Kidney epithelial cell (primary cell): Measurements from ENCODE around the gene EPHA10. TPM values are rescaled to one million over a fixed set of nuclear protein-coding genes. Genes with fewer than 3 reads are reported as not detected.

Source experiments
- DNase-seq: peaks from one replicate; pipeline ENCODE4 v3.0.0-alpha.2; 2010; ENCODE audit warnings: low read depth
- H3K27me3 ChIP-seq: 2 replicates; pipeline ENCODE4 v1.6.0; 2011; ENCODE audit warnings: low read length; ENCODE audit not compliant: control insufficient read depth, insufficient read depth
- H3K36me3 ChIP-seq: 2 replicates; pipeline ENCODE4 v1.5.1; 2011; ENCODE audit warnings: low read length; ENCODE audit not compliant: control insufficient read depth, insufficient read depth
- H3K4me3 ChIP-seq: 2 replicates; pipeline ENCODE4 v1.5.1; 2011; ENCODE audit warnings: low read depth, mild to moderate bottlenecking, control low read depth, low read length
- CTCF ChIP-seq: IDR thresholded peaks from 2 replicates; pipeline ENCODE4 v1.5.1; 2011; ENCODE audit warnings: mild to moderate bottlenecking, moderate library complexity, low read length, control low read depth, inconsistent platforms; ENCODE audit not compliant: insufficient read depth, poor library complexity, severe bottlenecking
- total RNA-seq: library from RNA; depleted of rRNA; stranded (reverse); fragments of >200 nt; gene quantifications from 2 replicates; pipeline ENCODE4 v1.2.3, GENCODE V29; 2015

Gene EPHA10
- total RNA-seq, 1 donor from 2014 or later: 0.13 TPM

- TF ChIP-seq CTCF: no peak
- H3K36me3 ChIP-seq: no peaks in the 10 kb centered on the region
- DNase-seq: no peak
- H3K4me3 ChIP-seq: no peak overlapping the region
- peaks cover 2% of the 10 kb centered on the region for H3K27me3 ChIP-seq
Measured at GRCh38 chr1:37718181-37718900, 46.6 kb downstream of the EPHA10 start.

GRCh38 chr1:37717631-37718030 lies 47.3 kb downstream of the EPHA10 start:
- peaks cover 2% of the 10 kb centered on the region for H3K27me3 ChIP-seq
- H3K36me3 ChIP-seq: no peaks in the 10 kb centered on the region
- no peak overlapping the region for H3K4me3 ChIP-seq
- no peak for DNase-seq
- no peak for TF ChIP-seq CTCF

- no peaks in the 10 kb centered on the region for H3K27me3 ChIP-seq
- DNase-seq: no peak
- H3K36me3 ChIP-seq: no peaks in the 10 kb centered on the region
- H3K4me3 ChIP-seq: no peak overlapping the region
- no peak for TF ChIP-seq CTCF
Measured at GRCh38 chr1:37716321-37716720, 48.6 kb downstream of the EPHA10 start.

- no peaks in the 10 kb centered on the region for H3K36me3 ChIP-seq
- TF ChIP-seq CTCF: no peak
- no peaks in the 10 kb centered on the region for H3K27me3 ChIP-seq
- no peak for DNase-seq
- H3K4me3 ChIP-seq: no peak overlapping the region
Measured at GRCh38 chr1:37714689-37715088, 50.2 kb downstream of the EPHA10 start.

GRCh38 chr1:37714226-37714625 lies 50.7 kb downstream of the EPHA10 start:
- H3K36me3 ChIP-seq: no peaks in the 10 kb centered on the region
- DNase-seq: no peak
- TF ChIP-seq CTCF: no peak
- H3K27me3 ChIP-seq: no peaks in the 10 kb centered on the region
- no peak overlapping the region for H3K4me3 ChIP-seq

- H3K4me3 ChIP-seq: no peak overlapping the region
- DNase-seq: no peak
- peaks cover 3% of the 10 kb centered on the region for H3K36me3 ChIP-seq
- no peaks in the 10 kb centered on the region for H3K27me3 ChIP-seq
- TF ChIP-seq CTCF: no peak
Measured at GRCh38 chr1:37708471-37708870, 56.4 kb downstream of the EPHA10 start.
